ENCODE measurements around the gene ZNF473. TPM values are rescaled to one million over a fixed set of nuclear protein-coding genes. Genes with fewer than 3 reads are reported as not detected.

The ZNF473 gene
- total and polyA plus RNA-seq, 2 of the 13 experiments (the other 11 are each of a cell fraction or from before 2014, with no cell fraction given) = 5.8 to 11.9 TPM

- TF ChIP-seq KIAA2018 (CRISPR knock-in tag; IDR thresholded peaks at IDR 0.05; ENCODE audit: borderline replicate concordance) (no peak), TEAD3 (CRISPR knock-in tag; optimal IDR thresholded peaks at IDR 0.05; ENCODE audit: borderline replicate concordance) (peak; percentile 86), ZNF510 (CRISPR knock-in tag; IDR thresholded peaks at IDR 0.05; ENCODE audit: low read depth) (no peak), ZNF749 (CRISPR knock-in tag; IDR thresholded peaks at IDR 0.05; ENCODE audit: borderline replicate concordance) (no peak), HINFP (CRISPR knock-in tag; IDR thresholded peaks at IDR 0.05; ENCODE audit: low read depth) (no peak), YEATS2 (CRISPR knock-in tag; IDR thresholded peaks at IDR 0.05; ENCODE audit: borderline replicate concordance) (peak; percentile 25; the same call in 1 of the 2 replicates), ZNF124 (CRISPR knock-in tag; IDR thresholded peaks at IDR 0.05) (no peak), MAFF (IDR thresholded peaks at IDR 0.05; ENCODE audit: low read depth, low read length) (peak; percentile 76), RBM22 (optimal IDR thresholded peaks at IDR 0.05; ENCODE audit: low read length) (no peak), PHF21A (CRISPR knock-in tag; IDR thresholded peaks at IDR 0.05) (peak; percentile 37; the same call in 1 of the 2 replicates), KLF9 (CRISPR knock-in tag; IDR thresholded peaks at IDR 0.05; ENCODE audit: low read depth) (no peak)
- TF ChIP-seq, protein P1, sequence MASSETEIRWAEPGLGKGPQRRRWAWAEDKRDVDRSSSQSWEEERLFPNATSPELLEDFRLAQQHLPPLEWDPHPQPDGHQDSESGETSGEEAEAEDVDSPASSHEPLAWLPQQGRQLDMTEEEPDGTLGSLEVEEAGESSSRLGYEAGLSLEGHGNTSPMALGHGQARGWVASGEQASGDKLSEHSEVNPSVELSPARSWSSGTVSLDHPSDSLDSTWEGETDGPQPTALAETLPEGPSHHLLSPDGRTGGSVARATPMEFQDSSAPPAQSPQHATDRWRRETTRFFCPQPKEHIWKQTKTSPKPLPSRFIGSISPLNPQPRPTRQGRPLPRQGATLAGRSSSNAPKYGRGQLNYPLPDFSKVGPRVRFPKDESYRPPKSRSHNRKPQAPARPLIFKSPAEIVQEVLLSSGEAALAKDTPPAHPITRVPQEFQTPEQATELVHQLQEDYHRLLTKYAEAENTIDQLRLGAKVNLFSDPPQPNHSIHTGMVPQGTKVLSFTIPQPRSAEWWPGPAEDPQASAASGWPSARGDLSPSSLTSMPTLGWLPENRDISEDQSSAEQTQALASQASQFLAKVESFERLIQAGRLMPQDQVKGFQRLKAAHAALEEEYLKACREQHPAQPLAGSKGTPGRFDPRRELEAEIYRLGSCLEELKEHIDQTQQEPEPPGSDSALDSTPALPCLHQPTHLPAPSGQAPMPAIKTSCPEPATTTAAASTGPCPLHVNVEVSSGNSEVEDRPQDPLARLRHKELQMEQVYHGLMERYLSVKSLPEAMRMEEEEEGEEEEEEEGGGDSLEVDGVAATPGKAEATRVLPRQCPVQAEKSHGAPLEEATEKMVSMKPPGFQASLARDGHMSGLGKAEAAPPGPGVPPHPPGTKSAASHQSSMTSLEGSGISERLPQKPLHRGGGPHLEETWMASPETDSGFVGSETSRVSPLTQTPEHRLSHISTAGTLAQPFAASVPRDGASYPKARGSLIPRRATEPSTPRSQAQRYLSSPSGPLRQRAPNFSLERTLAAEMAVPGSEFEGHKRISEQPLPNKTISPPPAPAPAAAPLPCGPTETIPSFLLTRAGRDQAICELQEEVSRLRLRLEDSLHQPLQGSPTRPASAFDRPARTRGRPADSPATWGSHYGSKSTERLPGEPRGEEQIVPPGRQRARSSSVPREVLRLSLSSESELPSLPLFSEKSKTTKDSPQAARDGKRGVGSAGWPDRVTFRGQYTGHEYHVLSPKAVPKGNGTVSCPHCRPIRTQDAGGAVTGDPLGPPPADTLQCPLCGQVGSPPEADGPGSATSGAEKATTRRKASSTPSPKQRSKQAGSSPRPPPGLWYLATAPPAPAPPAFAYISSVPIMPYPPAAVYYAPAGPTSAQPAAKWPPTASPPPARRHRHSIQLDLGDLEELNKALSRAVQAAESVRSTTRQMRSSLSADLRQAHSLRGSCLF (CRISPR knock-in tag; IDR thresholded peaks at IDR 0.05; ENCODE audit: borderline replicate concordance) = no peak
- TF ChIP-seq, protein P2, sequence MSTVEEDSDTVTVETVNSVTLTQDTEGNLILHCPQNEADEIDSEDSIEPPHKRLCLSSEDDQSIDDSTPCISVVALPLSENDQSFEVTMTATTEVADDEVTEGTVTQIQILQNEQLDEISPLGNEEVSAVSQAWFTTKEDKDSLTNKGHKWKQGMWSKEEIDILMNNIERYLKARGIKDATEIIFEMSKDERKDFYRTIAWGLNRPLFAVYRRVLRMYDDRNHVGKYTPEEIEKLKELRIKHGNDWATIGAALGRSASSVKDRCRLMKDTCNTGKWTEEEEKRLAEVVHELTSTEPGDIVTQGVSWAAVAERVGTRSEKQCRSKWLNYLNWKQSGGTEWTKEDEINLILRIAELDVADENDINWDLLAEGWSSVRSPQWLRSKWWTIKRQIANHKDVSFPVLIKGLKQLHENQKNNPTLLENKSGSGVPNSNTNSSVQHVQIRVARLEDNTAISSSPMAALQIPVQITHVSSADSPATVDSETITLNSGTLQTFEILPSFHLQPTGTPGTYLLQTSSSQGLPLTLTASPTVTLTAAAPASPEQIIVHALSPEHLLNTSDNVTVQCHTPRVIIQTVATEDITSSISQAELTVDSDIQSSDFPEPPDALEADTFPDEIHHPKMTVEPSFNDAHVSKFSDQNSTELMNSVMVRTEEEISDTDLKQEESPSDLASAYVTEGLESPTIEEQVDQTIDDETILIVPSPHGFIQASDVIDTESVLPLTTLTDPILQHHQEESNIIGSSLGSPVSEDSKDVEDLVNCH (CRISPR knock-in tag; IDR thresholded peaks at IDR 0.05) = no peak
These were observed 3.0 kb upstream of the ZNF473 start (continued) for GRCh38 chr19:50022823-50023222.
